K562 treated with DMSO at 1 percent for 48 hours (cell line): ENCODE data around the gene OR6Y1. TPM values are rescaled to one million over a fixed set of nuclear protein-coding genes. Genes with fewer than 3 reads are reported as not detected.

Experiments
- total RNA-seq: library from RNA; unstranded; fragments of 300-600 nt; gene quantifications from 2 replicates; pipeline ENCODE4 v1.2.3, GENCODE V29; 2022; ENCODE audit warnings: low replicate concordance; ENCODE audit errors: extremely low read depth

Gene OR6Y1, protein sequence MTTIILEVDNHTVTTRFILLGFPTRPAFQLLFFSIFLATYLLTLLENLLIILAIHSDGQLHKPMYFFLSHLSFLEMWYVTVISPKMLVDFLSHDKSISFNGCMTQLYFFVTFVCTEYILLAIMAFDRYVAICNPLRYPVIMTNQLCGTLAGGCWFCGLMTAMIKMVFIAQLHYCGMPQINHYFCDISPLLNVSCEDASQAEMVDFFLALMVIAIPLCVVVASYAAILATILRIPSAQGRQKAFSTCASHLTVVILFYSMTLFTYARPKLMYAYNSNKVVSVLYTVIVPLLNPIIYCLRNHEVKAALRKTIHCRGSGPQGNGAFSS
- total RNA-seq = not detected in 2 replicates

DNA sequence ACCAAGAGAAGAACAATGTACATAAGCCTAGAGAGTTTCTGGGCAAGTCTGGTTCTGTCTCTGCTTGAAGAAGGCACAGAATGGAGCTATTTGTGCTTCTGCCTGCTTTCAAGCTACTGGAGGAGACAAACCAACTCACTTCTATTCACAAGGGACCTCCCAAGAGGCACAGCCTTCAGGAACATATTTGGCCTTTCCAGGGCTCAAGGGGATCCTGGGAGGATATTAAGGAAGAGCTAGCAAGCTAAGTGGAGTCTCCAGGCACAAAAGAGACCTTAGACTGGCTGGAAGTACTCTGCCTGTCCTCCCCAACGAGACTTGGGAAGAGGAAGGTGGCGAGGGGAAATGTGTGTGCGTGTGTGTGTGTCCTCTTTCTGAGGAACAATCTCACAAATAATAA, at the start of gene OR6Y1:
TSS of gene OR6Y1 (minus strand) at position 54 of the 400 bp plus-strand sequence. CDS start 6,300 bp downstream, outside the sequence.

GRCh38 chr1:158579733-158580132, 25.5 kb upstream of the OR6Y1 start, which contains the start of gene OR10X1:
Gene OR10X1 (minus strand): TSS chr1:158579899. CDS start chr1:158579899, 0 bp downstream.

DNA sequence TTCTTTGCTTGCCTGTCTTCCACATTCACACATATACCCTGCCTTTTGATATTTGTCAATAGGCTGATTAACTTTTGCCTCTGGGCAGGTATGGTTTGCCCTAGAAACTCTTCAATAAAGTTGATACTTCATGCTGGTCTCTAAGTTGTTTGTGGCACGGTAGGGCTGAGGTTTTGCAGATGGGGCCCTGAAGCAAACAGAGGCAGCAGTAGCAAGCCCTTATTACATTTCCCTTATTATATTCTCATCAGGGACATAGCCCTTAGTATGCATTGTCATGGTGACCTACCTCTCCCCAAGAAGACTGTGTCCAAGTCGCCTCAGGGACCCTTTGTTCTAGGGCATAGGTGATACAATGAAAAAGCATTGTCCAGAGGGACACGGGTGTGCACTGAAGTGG, 16.3 kb upstream of the OR6Y1 start, which contains the start of gene OR6P1:
TSS of gene OR6P1 (minus strand) at position 101 of the 400 bp plus-strand sequence. CDS start 6,976 bp downstream, outside the sequence.

Other genes starting within 250 kb of the OR6Y1 start
- not detected in 2 replicates for gene CD1B, start 222.9 kb downstream of the OR6Y1 start, total RNA-seq
- not detected in 2 replicates for gene CD1E, start 200.5 kb downstream of the OR6Y1 start, total RNA-seq
- not detected in 2 replicates for gene OR10T2, start 154.9 kb downstream of the OR6Y1 start, total RNA-seq
- gene OR10K2, start 128.2 kb downstream of the OR6Y1 start, total RNA-seq = not detected in 2 replicates
- not detected in 2 replicates for gene OR10K1, start 92.6 kb downstream of the OR6Y1 start, total RNA-seq
- gene OR10R2, start 82.2 kb downstream of the OR6Y1 start, total RNA-seq = not detected in 2 replicates
- gene OR6P1, start 16.2 kb upstream of the OR6Y1 start, total RNA-seq = not detected in 2 replicates
- not detected in 2 replicates for gene OR10X1, start 25.5 kb upstream of the OR6Y1 start, total RNA-seq
- gene OR10Z1, start 50.9 kb upstream of the OR6Y1 start, total RNA-seq = not detected in 2 replicates
- gene SPTA1, start 132.3 kb upstream of the OR6Y1 start, total RNA-seq = not detected in 2 replicates
- not detected in 2 replicates for gene OR6K2, start 146.2 kb upstream of the OR6Y1 start, total RNA-seq
- gene OR6K3, start 166.3 kb upstream of the OR6Y1 start, total RNA-seq = not detected in 2 replicates
- not detected in 2 replicates for gene OR6K6, start 200.3 kb upstream of the OR6Y1 start, total RNA-seq
- gene OR6N1, start 217.8 kb upstream of the OR6Y1 start, total RNA-seq = not detected in 2 replicates
- not detected in 2 replicates for gene OR6N2, start 226.8 kb upstream of the OR6Y1 start, total RNA-seq